WI38 (cell line): ENCODE data around the gene STX18.
"Not testable (repeated sequence)": the region's sequence is repeated elsewhere in the genome, so short reads cannot be mapped to it uniquely, and the experiment has no call there.

Source experiments
- H3K4me3 ChIP-seq: 2 replicates; pipeline ENCODE4 v1.5.1; 2011; ENCODE audit warnings: low read depth, mild to moderate bottlenecking, control low read depth, low read length
- TF ChIP-seq, protein P1 (sequence below): IDR thresholded peaks from 2 replicates; pipeline ENCODE4 v1.5.1; 2012; ENCODE audit warnings: low read depth, mild to moderate bottlenecking, control low read depth, low read length

STX18 gene

GRCh38 chr4:4554234-4554633 is 12.4 kb upstream of the STX18 start:
- TF ChIP-seq, protein P1, sequence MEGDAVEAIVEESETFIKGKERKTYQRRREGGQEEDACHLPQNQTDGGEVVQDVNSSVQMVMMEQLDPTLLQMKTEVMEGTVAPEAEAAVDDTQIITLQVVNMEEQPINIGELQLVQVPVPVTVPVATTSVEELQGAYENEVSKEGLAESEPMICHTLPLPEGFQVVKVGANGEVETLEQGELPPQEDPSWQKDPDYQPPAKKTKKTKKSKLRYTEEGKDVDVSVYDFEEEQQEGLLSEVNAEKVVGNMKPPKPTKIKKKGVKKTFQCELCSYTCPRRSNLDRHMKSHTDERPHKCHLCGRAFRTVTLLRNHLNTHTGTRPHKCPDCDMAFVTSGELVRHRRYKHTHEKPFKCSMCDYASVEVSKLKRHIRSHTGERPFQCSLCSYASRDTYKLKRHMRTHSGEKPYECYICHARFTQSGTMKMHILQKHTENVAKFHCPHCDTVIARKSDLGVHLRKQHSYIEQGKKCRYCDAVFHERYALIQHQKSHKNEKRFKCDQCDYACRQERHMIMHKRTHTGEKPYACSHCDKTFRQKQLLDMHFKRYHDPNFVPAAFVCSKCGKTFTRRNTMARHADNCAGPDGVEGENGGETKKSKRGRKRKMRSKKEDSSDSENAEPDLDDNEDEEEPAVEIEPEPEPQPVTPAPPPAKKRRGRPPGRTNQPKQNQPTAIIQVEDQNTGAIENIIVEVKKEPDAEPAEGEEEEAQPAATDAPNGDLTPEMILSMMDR, result no peak
- no peak overlapping the region for H3K4me3 ChIP-seq

GRCh38 chr4:4552042-4552441 is 10.2 kb upstream of the STX18 start:
- H3K4me3 ChIP-seq, result not testable (repeated sequence)

DNA sequence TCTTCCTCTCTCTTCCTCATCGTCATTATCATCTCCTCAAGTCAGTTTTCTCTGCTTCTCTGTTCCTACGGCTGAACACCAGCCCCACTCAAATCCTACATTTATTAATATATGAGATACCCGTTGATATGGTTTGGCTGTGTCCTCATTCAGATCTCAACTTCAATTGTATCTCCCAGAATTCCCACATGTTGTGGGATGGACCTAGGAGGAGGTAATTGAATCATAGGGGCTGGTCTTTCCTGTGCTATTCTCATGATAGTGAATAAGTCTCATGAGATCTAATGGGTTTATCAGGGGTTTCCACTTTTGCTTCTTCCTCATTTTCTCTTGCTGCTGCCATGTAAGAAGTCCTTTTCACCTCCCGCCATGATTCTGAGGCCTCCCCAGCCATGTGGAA is 8.3 kb upstream of the STX18 start:
- H3K4me3 ChIP-seq, result not testable (repeated sequence)

DNA sequence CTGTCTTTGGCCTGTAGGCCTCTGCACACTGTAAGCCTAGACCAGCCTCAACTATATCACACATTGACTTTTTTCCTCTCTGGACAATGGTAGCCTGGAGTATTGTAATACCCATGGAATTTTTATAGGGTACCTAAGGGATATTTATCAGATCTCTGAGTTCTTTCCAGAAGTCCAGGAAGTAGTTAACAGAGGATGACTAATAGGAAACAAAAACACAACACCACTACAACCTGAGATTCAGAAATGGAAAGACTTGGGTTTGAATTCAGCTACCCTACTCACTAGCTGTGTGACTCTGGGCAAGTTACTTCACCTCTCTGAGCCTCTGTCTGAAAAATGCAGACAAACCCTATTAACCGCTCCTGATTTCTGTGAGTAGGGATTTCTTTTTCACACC is 7.7 kb upstream of the STX18 start:
- TF ChIP-seq, protein P1, result no peak
- no peak overlapping the region for H3K4me3 ChIP-seq

GRCh38 chr4:4542774-4543485 is 1.1 kb upstream of the STX18 start:
- TF ChIP-seq, protein P1, result no peak
- H3K4me3 ChIP-seq, result peak overlapping the region; percentile 99

GRCh38 chr4:4541040-4541631 is 712 bp downstream of the STX18 start:
- TF ChIP-seq, protein P1, result no peak

GRCh38 chr4:4539481-4539880 is 2.4 kb downstream of the STX18 start:
- H3K4me3 ChIP-seq, result no peak overlapping the region
- TF ChIP-seq, protein P1, result no peak

More at GRCh38 chr4:4541040-4541631, 712 bp downstream of the STX18 start:
- H3K4me3 ChIP-seq, result peak overlapping the region; percentile 99

- H3K4me3 ChIP-seq, result no peak overlapping the region
- TF ChIP-seq, protein P1, result no peak
These were observed 6.3 kb downstream of the STX18 start for GRCh38 chr4:4535590-4535989.
